GM12878 (cell line): ENCODE results near the gene ADAR. TPM values are rescaled to one million over a fixed set of nuclear protein-coding genes. Genes with fewer than 3 reads are reported as not detected.

Source experiments
- ATAC-seq: fragments of 200-7000 bp; cut with Tn5 transposase; 3 replicates; pipeline ENCODE4 v1.9.1; 2020; ENCODE audit warnings: mild to moderate bottlenecking, moderate library complexity
- BruUV-seq: library from RNA; stranded (reverse); fragments of 400-500 nt; replicated peaks from 2 replicates; lab custom pipeline; 2021; lab: Mats Ljungman, UMichigan
- CTCF ChIA-PET: fragments of 300-600 bp; sonication (Branson Sonifier 250); formaldehyde crosslinking; extraction: SDS; loops from one replicate; lab custom pipeline; 2021; ENCODE audit warnings: inconsistent platforms; lab: Yijun Ruan, JAX
- POLR2A ChIA-PET: fragments of 350-600 bp; formaldehyde crosslinking; extraction: SDS; loops from one replicate; lab custom pipeline; 2021; ENCODE audit warnings: inconsistent platforms; lab: Charles Lee
- RAD21 ChIA-PET: fragments of 300-600 bp; sonication (Branson Sonifier 250); formaldehyde crosslinking; loops from one replicate; lab custom pipeline; 2023; ENCODE audit warnings: antibody characterized with exemption; ENCODE audit not compliant: unreplicated experiment; lab: Charles Lee
- SMC1A ChIA-PET: fragments of 300-600 bp; sonication (Branson Sonifier 250); formaldehyde crosslinking; loops from one replicate; lab custom pipeline; 2023; ENCODE audit not compliant: unreplicated experiment, uncharacterized antibody; lab: Charles Lee
- DNase-seq: peaks from one replicate; pipeline ENCODE4 v3.0.0-alpha.2; 2011; ENCODE audit warnings: low read depth, low spot score
- FAIRE-seq: peaks from 3 replicates; lab custom pipeline; 2011; peaks lifted over from hg19 to GRCh38; lab: Jason Lieb, UNC
- H2AFZ ChIP-seq: 2 replicates; pipeline ENCODE4 v1.6.0; 2011; ENCODE audit warnings: low read depth, low read length, control low read depth; ENCODE audit not compliant: control insufficient read depth
- H3K27ac ChIP-seq: 2 replicates; pipeline ENCODE4 v1.5.1; 2011; ENCODE audit warnings: control low read depth; ENCODE audit not compliant: control insufficient read depth, insufficient read depth
- H3K27me3 ChIP-seq, 2 experiments: replicated peaks in 1 of 2; 2 replicates each; pipeline versions ENCODE4 v1.6.0 to v1.6.1; 2011; ENCODE audit warnings: low read length in 1 of 2; ENCODE audit not compliant: control insufficient read depth in 2 of 2, insufficient read depth in 2 of 2
- H3K36me3 ChIP-seq, 2 experiments: 2 replicates each; pipeline ENCODE4 v1.5.1; 2011; ENCODE audit warnings: low read length in 1 of 2; ENCODE audit not compliant: control insufficient read depth in 2 of 2, insufficient read depth in 2 of 2
- H3K4me1 ChIP-seq: 2 replicates; pipeline ENCODE4 v1.6.1; 2011; ENCODE audit warnings: mild to moderate bottlenecking, low read length, moderate library complexity, mixed read lengths; ENCODE audit not compliant: control insufficient read depth, insufficient read depth
- H3K4me2 ChIP-seq: 2 replicates; pipeline ENCODE4 v1.6.0; 2011; ENCODE audit warnings: control low read depth; ENCODE audit not compliant: control insufficient read depth, insufficient read depth
- H3K4me3 ChIP-seq: fragments of 200-600 bp; sonication (generic); 2 replicates; pipeline ENCODE4 v1.5.1; 2016
- H3K79me2 ChIP-seq: 2 replicates; pipeline ENCODE4 v1.6.0; 2011; ENCODE audit warnings: low read length; ENCODE audit not compliant: control insufficient read depth, insufficient read depth
- H3K9ac ChIP-seq: 2 replicates; pipeline ENCODE4 v1.8.0; 2011; ENCODE audit warnings: low read length, control low read depth, mixed read lengths; ENCODE audit not compliant: control insufficient read depth, insufficient read depth
- H3K9me3 ChIP-seq: replicated peaks from 3 replicates; pipeline ENCODE4 v1.5.1; 2011; ENCODE audit warnings: mild to moderate bottlenecking, low read length; ENCODE audit not compliant: control insufficient read depth, insufficient read depth
- H4K20me1 ChIP-seq: 2 replicates; pipeline ENCODE4 v1.6.0; 2011; ENCODE audit not compliant: control insufficient read depth, insufficient read depth
- POLR2AphosphoS5 ChIP-seq: IDR thresholded peaks from 2 replicates; pipeline ENCODE4 v1.6.1; 2011; ENCODE audit warnings: mild to moderate bottlenecking, low read length, inconsistent platforms
- WGBS: methylation state at CpG from one replicate; pipeline ENCODE4 v1.1.6; 2016; ENCODE audit warnings: low lambda C conversion rate; ENCODE audit not compliant: insufficient replicate concordance, insufficient coverage; ENCODE audit errors: missing lambda C conversion rate; 5-methylcytosine and 5-hydroxymethylcytosine counted together
- in situ Hi-C: fragments of 300-500 bp; cut with MboI; formaldehyde crosslinking; loops from 9 replicates; pipeline ENCODE4 v1.14.3; 2018; ENCODE audit warnings: mixed read lengths
- intact Hi-C: fragments of 100-400 bp; cut with micrococcal nuclease; formaldehyde crosslinking; loops from one replicate; pipeline ENCODE4 v1.14.2; 2022; ENCODE audit not compliant: unreplicated experiment
- polyA plus RNA-seq, 11 experiments: library from polyadenylated mRNA; depleted of rRNA in 4 of 11; unstranded in 6 of 11; stranded (reverse) in 5 of 11; fragments of >200 nt; fragmentation: Nextera tagmentation in 4 of 11; fragmentation: Illumina TruSeq in 1 of 11; extraction: Ambion mirVana in 4 of 11; extraction: Trizol in 1 of 11; gene quantifications; 1 replicate in 1 of 11; 2 replicates in 10 of 11; pipeline versions ENCODE4 v1.2.1 to v1.2.3, GENCODE V29; 2011 to 2016; ENCODE audit warnings: inconsistent platforms in 2 of 11, missing spikeins in 2 of 11, low read depth in 1 of 11
- total RNA-seq, 4 experiments: library from RNA; depleted of rRNA in 3 of 4; stranded (reverse); fragments of >200 nt in 3 of 4; fragmentation: Illumina TruSeq in 1 of 4; extraction: Trizol in 1 of 4; gene quantifications; 2 replicates each; pipeline versions ENCODE4 v1.2.1 to v1.2.3, GENCODE V29; 2013 to 2021
- TF ChIP-seq, protein P1 (sequence below): IDR thresholded peaks from 2 replicates; pipeline ENCODE4 v1.6.1; 2012; ENCODE audit warnings: low read depth, low read length, improper control_type of control experiment
- TF ChIP-seq, protein P2 (sequence below): fragments of 450-650 bp; formaldehyde crosslinking; IDR thresholded peaks from 2 replicates; pipeline ENCODE4 v1.4.0; 2020; ENCODE audit warnings: mild to moderate bottlenecking, moderate library complexity

ADAR gene
- total and polyA plus RNA-seq, 10 of the 15 experiments (the other 5 are each of a cell fraction or from before 2014, with no cell fraction given) = 55.5 to 413 (median 176) TPM

DNA sequence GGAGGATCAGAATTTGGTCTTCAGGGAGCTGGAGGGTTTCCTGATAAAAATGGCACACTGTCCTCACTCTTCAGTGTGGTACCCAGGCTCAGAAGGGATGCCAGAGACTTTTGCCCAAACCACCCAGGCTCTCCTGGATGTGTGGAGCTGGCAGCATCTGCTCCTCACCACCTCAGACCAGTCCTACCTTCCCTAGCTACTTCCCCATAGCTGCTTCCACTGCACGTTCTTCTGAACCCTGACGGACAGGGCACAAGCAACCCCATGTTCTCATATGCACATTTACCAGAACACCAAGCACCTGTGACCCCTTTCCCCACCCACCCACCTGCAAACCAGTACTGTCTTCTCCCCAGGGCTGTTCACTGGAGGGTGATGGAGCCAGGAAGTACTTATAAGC is 4.7 kb downstream of the ADAR start:
- RAD21 ChIA-PET = interaction anchor here (0.7 to 2.7 kb wide), 5 partner anchors 8 to 275 kb away, joined by 3 to 11 read pairs (median 3); no protein-coding TSS in a partner anchor
- H3K4me1 ChIP-seq = peaks cover 29% of the 10 kb centered on the region
- ATAC-seq = no peak
- no peak overlapping the region for H2AFZ ChIP-seq
- 60% methylated on average over 2 of the region's 2 CpGs for WGBS
- SMC1A ChIA-PET = interaction anchor here (1.4 to 4.9 kb wide), 2 partner anchors 10 to 136 kb away, joined by 3 to 36 read pairs; no protein-coding TSS in a partner anchor
- no peak for FAIRE-seq
- peaks cover 25 to 51% of the 10 kb centered on the region in 2 experiments for H3K36me3 ChIP-seq
- in situ Hi-C loops = no loop called here
- H3K4me2 ChIP-seq = peak overlapping the region; percentile 86
- POLR2A ChIA-PET = interaction anchor here (0.6 kb wide), 1 partner anchor 400 kb away, joined by 3 read pairs; no protein-coding TSS in a partner anchor
- peaks cover 95% of the 10 kb centered on the region for H3K79me2 ChIP-seq
- H3K4me3 ChIP-seq = peak overlapping the region; percentile 83; the same call in 1 of the 2 replicates
- no peak overlapping the region for H3K9ac ChIP-seq
- DNase-seq = no peak
- H3K27me3 ChIP-seq = no peaks in the 10 kb centered on the region
- BruUV-seq = no TSS peak
- intact Hi-C loops = no loop called here
- CTCF ChIA-PET = interaction anchor here (0.9 to 1.7 kb wide), 4 partner anchors 43 to 275 kb away, joined by 3 to 8 read pairs (median 4); no protein-coding TSS in a partner anchor
- TF ChIP-seq, protein P1, sequence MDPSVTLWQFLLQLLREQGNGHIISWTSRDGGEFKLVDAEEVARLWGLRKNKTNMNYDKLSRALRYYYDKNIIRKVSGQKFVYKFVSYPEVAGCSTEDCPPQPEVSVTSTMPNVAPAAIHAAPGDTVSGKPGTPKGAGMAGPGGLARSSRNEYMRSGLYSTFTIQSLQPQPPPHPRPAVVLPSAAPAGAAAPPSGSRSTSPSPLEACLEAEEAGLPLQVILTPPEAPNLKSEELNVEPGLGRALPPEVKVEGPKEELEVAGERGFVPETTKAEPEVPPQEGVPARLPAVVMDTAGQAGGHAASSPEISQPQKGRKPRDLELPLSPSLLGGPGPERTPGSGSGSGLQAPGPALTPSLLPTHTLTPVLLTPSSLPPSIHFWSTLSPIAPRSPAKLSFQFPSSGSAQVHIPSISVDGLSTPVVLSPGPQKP = no peak
- TF ChIP-seq POLR2AphosphoS5 = peak; percentile 63
- TF ChIP-seq, protein P2, sequence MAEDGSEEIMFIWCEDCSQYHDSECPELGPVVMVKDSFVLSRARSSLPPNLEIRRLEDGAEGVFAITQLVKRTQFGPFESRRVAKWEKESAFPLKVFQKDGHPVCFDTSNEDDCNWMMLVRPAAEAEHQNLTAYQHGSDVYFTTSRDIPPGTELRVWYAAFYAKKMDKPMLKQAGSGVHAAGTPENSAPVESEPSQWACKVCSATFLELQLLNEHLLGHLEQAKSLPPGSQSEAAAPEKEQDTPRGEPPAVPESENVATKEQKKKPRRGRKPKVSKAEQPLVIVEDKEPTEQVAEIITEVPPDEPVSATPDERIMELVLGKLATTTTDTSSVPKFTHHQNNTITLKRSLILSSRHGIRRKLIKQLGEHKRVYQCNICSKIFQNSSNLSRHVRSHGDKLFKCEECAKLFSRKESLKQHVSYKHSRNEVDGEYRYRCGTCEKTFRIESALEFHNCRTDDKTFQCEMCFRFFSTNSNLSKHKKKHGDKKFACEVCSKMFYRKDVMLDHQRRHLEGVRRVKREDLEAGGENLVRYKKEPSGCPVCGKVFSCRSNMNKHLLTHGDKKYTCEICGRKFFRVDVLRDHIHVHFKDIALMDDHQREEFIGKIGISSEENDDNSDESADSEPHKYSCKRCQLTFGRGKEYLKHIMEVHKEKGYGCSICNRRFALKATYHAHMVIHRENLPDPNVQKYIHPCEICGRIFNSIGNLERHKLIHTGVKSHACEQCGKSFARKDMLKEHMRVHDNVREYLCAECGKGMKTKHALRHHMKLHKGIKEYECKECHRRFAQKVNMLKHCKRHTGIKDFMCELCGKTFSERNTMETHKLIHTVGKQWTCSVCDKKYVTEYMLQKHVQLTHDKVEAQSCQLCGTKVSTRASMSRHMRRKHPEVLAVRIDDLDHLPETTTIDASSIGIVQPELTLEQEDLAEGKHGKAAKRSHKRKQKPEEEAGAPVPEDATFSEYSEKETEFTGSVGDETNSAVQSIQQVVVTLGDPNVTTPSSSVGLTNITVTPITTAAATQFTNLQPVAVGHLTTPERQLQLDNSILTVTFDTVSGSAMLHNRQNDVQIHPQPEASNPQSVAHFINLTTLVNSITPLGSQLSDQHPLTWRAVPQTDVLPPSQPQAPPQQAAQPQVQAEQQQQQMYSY (CRISPR knock-in tag) = no peak
- H4K20me1 ChIP-seq = peaks cover 48% of the 10 kb centered on the region
- H3K27ac ChIP-seq = no peak overlapping the region
- H3K9me3 ChIP-seq = no peaks in the 10 kb centered on the region
